Neutrophil (primary cell): Measurements from ENCODE around the gene BEND7.

ENCODE experiments used
- H3K27ac ChIP-seq: fragments of 200-600 bp; sonication (generic); 2 replicates; pipeline ENCODE4 v1.5.1; 2016; ENCODE audit warnings: mild to moderate bottlenecking, moderate library complexity
- H3K27me3 ChIP-seq: fragments of 200-600 bp; sonication (generic); 2 replicates; pipeline ENCODE4 v1.6.0; 2016; ENCODE audit warnings: mild to moderate bottlenecking
- H3K36me3 ChIP-seq: fragments of 200-600 bp; sonication (generic); 2 replicates; pipeline ENCODE4 v1.5.1; 2017
- H3K4me1 ChIP-seq, 2 experiments: fragments of 200-600 bp in 1 of 2; sonication (generic) in 1 of 2; 1 replicate in 1 of 2; 2 replicates in 1 of 2; pipeline versions ENCODE4 v1.5.1 to v1.6.1; 2013 to 2016; ENCODE audit warnings: low read depth in 1 of 2, low read length in 1 of 2, mild to moderate bottlenecking in 1 of 2, moderate library complexity in 1 of 2; ENCODE audit not compliant: control insufficient read depth in 1 of 2, insufficient read depth in 1 of 2
- H3K4me3 ChIP-seq, 2 experiments: fragments of 200-600 bp in 1 of 2; sonication (generic) in 1 of 2; 1 replicate in 1 of 2; 2 replicates in 1 of 2; pipeline ENCODE4 v1.5.1; 2013 to 2016; ENCODE audit warnings: low read depth in 1 of 2, low read length in 1 of 2, mild to moderate bottlenecking in 1 of 2, moderate library complexity in 1 of 2
- H3K9me3 ChIP-seq: fragments of 200-600 bp; sonication (generic); 2 replicates; pipeline ENCODE4 v1.5.1; 2016
- CTCF ChIP-seq: fragments of 200-600 bp; sonication (generic); IDR thresholded peaks from 2 replicates; pipeline ENCODE4 v1.5.1; 2016; ENCODE audit warnings: antibody characterized with exemption

BEND7 gene

GRCh38 chr10:13518076-13518692, 10.6 kb downstream of the BEND7 start:
- H3K36me3 ChIP-seq = no peaks in the 10 kb centered on the region
- H3K27ac ChIP-seq = no peak overlapping the region
- H3K27me3 ChIP-seq = peaks cover 12% of the 10 kb centered on the region
- H3K4me3 ChIP-seq = no peak overlapping the region
- no peaks in the 10 kb centered on the region for H3K9me3 ChIP-seq
- H3K4me1 ChIP-seq = no peaks in the 10 kb centered on the region
- no peak for TF ChIP-seq CTCF

GRCh38 chr10:13517675-13518074, 11.1 kb downstream of the BEND7 start:
- Histone ChIP-seq H3K4me1 (no peaks in the 10 kb centered on the region), H3K4me3 (no peak overlapping the region), H3K27me3 (peaks cover 6% of the 10 kb centered on the region), H3K27ac (no peak overlapping the region), H3K36me3 (no peaks in the 10 kb centered on the region), H3K9me3 (no peaks in the 10 kb centered on the region)
- no peak for TF ChIP-seq CTCF

DNA sequence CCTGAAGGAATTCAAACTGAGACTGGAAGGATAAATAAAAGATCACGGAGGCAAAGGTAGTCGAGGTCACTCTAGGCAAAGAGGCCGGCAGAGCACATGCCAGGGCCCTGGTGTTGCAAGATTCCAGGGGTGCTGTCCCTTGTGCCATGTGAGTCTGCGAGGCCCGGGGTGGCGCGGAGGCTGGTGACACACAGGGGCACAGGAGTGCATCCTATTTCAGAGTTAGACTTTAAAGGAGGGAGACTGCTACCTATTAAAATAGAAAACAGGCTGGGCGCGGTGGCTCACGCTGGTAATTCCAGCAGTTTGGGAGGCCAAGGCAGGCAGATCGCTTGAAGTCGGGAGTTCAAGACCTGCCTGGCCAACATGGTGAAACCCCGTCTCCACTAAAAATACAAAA, 12.6 kb downstream of the BEND7 start:
- H3K9me3 ChIP-seq = no peaks in the 10 kb centered on the region
- TF ChIP-seq CTCF = no peak
- no peak overlapping the region for H3K27ac ChIP-seq
- no peaks in the 10 kb centered on the region for H3K36me3 ChIP-seq
- H3K27me3 ChIP-seq = no peaks in the 10 kb centered on the region
- no peaks in the 10 kb centered on the region for H3K4me1 ChIP-seq
- no peak overlapping the region for H3K4me3 ChIP-seq

GRCh38 chr10:13515467-13515866, 13.3 kb downstream of the BEND7 start:
- H3K4me1 ChIP-seq = no peaks in the 10 kb centered on the region
- no peaks in the 10 kb centered on the region for H3K9me3 ChIP-seq
- no peak for TF ChIP-seq CTCF
- no peaks in the 10 kb centered on the region for H3K27me3 ChIP-seq
- no peak overlapping the region for H3K4me3 ChIP-seq
- H3K36me3 ChIP-seq = no peaks in the 10 kb centered on the region
- H3K27ac ChIP-seq = no peak overlapping the region

GRCh38 chr10:13514296-13514695, 14.5 kb downstream of the BEND7 start:
- no peaks in the 10 kb centered on the region for H3K9me3 ChIP-seq
- H3K27me3 ChIP-seq = no peaks in the 10 kb centered on the region
- TF ChIP-seq CTCF = no peak
- H3K4me3 ChIP-seq = no peak overlapping the region
- H3K4me1 ChIP-seq = no peaks in the 10 kb centered on the region
- no peaks in the 10 kb centered on the region for H3K36me3 ChIP-seq
- no peak overlapping the region for H3K27ac ChIP-seq

GRCh38 chr10:13512564-13512963, 16.2 kb downstream of the BEND7 start:
- no peak overlapping the region for H3K4me3 ChIP-seq
- no peaks in the 10 kb centered on the region for H3K36me3 ChIP-seq
- no peaks in the 10 kb centered on the region for H3K9me3 ChIP-seq
- H3K27me3 ChIP-seq = no peaks in the 10 kb centered on the region
- H3K4me1 ChIP-seq = no peaks in the 10 kb centered on the region
- TF ChIP-seq CTCF = no peak
- no peak overlapping the region for H3K27ac ChIP-seq
